NCI-H1436 (cell line): ENCODE measurements around the gene FAM89B.

Experiments
- DNase-seq: peaks from one replicate; lab custom pipeline; 2025; lab: John Stamatoyannopoulos, UW

FAM89B gene

DNA sequence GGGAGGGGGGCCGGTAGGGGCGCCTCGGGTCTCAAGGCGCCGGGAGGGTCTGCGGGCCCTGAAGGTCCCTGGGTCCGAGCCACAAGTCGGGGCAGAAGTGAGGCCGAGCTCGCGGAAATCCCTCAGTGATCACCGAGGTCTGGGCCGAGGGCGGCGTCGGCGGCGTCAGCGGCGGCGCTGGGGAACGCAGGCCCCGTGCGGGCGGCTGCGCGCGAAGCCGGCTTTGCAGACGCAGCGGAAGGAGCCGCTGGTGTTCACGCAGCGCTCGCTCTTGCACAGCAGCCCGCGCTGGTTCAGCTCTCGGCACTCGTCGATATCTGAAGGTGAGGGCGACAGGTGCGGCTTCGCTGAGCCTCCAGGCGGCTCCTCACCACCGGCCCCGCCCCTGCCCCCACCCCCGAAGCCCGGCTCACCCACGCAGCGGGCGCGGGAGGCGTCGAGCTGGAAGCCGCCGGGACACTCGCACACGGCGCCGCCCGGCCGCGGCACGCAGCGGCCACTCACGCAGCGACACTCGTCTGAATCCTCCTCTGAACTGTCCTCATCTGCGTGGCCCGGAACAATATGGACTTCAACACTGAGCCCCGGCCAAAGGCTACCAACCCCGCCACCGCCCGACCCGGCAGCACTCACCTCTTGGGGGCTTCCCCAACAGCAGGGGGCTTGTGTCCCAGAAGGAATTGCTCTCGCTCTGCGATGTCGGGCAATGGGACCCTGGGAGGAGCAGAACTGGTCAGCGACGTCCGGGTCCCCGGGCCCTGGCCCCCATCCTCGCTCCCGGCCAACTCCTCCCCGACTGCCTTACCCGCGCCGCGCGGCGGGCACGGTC lies 33.2 kb upstream of the FAM89B start:
- no peak for DNase-seq

DNA sequence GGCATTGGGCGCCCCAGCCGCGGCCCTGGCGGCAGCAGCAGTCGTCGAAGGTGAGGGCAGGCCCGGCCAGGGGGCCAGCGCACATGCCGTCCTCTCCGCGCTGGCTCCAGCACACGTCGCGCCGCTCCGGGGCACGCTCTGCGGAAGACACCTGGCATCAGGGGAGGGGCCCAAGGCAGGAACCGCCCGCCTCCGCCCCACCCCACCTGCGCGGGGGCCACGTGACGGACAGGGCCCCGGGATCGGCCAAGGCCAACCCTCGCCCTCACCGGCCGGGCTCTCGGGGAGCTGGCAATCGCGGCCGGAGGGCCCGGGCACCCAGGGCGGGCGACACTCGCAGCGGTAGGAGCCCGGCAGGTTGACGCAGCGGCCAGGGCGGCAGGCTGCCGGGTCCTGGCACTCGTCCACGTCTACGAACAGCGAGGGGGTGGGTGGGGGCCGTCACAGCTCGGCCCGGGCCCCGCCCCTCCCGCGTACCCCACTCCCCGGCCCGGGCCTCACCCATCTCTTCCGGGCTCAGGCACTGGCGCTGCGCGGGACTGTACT lies 32.5 kb upstream of the FAM89B start:
- DNase-seq = no peak

DNA sequence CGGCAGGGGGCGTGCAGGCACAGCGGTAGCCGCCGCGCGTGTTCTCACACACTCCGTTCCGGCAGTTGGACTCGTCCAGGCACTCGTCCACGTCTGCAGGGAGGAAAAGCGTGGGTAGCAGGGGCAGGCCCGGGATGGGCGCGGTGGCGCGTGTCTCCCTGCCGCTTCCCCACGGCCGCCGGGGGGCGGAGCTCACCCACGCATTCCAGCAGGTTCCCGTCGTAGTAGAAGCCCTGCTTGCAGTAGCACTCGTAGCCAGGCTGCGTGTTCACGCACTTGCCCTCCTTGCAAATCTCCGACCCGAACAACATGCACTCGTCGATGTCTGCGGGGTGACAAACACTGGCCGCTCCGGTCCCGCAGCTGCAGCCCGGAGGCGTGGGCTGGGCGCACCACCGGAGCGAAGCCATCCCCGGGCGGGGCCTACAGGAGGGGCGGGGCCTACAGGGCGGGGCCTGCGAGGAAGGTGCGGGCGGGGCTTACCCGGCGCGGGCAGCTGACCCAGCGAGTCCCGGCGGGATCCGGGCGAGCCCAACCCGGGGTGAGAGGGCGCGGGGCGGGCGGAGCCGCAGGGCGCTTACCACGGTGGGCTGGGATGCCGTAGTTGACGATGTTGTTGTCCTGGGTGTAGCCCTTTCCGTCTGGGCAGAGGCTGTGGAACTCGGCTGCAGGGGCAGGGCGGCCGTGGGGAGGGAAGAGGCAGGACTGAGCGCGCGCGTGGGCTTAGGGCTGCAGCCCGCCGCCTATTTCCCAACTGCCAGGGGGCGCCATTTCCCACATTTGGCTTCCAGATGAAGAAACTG lies 31.8 kb upstream of the FAM89B start:
- DNase-seq = no peak

DNA sequence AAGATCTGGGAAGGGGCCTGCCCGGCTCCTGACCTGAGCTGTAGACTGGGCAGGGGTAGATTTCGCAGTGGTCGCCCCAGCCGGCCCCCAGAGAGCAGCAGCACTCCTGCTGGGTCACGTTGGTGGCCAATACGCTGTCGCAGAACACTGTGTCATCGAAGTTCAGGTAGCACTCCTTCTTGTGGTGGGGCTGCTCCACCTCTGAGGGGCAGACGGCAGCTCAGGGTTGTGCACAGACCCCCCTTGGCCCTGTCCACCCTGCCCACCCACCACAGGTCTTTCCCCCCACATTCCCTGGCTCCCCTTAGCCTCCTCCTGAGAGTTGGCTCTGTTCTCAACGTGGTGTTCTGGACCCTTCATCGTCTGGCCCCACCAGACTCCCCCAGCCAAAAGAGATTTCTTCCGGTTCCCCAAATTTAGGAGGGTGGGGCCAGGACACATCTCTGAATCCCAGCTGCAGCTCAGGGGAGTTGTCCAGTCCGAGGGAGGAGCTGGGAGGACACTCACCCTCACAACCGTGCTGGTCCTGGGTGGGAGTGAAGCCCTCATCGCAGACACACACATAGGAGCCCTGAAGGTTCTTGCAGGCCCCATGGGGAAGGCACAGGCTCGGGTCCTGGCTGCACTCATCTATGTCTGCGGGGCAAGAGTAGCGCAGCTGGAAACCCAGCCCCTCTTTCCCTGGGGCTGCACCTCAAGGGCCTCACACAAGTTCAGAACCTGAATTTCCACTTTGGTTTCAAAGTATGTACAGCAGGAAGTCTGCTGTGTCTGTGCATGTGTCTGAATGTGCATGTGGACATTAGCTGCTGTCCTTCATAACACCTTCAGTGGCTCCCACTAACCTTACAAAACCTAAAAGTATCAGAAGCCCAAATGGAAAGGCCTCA lies 31.0 kb upstream of the FAM89B start:
- no peak for DNase-seq

DNA sequence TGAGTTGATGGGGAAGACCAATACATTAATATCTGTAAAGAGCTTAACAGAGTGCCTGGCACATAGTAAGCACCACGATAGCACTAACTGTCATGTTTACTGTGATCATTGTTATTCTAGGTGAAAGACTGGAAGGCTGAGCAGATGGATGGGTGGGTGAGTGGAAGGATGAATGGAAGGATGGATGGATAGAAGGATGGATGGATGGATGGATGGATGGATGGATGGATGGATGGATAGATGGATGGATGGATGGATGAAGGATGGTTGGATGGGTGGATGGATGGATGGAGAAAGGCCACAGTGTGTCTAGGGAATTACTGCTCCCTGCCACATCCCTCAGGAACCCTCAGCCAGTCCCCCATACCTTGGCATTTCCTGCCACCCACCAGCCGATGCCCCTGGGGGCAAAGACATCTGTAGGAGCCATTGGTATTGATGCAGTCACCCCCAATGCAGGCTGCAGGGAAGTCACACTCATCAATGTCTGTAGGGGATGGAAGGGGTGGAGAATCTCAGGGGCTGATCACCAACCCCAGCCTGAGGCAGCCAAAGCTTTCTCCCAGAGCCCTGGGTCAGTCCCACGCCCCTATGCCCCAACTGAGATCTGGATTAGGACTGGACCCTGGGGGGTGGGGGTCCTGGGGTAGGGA lies 29.5 kb upstream of the FAM89B start:
- no peak for DNase-seq

DNA sequence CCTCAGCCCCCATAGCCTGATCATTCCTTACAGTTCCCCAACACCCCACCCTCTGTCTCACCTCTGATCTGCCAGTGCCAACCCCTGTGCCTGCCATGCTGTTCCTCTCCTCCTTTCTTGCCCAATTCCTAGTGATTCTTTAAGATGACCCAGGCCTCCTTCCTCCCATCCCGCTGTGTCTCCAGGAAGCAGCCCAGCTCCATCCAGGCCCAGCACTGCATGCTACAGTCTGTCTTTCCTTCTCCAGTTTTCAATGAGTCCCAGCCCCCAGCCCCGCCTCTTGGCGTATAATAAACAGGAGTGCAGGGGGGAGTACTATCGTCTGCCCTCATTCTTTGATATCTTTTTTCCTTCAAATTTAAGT lies 26.5 kb upstream of the FAM89B start:
- no peak for DNase-seq

DNA sequence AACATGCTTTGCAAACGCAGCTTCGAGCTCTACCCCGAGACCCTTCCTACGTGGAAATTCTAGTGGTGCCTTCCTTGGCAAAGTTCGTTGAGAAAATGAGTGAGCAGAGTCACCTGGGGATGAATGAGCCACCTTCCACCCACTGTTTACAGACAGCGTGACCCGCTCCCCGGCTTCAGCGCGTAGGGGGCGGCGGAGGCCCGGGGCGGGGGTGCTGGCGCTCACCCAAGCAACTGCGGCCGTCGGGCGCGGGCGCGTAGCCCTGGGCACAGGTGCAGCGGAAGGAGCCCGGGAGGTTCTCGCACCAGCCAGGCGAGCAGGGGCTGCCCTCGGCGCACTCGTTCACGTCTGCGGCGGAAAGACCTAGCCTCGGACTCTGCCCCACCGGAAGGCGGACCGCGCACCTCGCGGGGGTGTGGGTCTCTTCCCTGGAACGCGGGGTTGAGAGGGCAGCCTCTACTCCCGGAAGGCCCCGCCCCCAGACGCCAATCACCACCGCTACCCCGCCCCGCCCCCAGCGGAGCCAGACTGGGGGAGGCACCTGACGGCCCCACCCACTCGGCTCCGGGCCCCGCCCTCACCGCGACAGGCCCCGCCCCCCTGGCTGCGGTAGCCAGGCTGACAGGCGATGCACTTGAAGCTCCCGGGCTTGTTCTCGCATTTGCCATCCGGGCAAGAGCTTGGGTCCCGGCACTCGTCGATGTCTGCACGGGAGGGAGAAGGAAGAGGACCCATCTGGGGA lies 25.9 kb upstream of the FAM89B start:
- peak; percentile 88 for DNase-seq

DNA sequence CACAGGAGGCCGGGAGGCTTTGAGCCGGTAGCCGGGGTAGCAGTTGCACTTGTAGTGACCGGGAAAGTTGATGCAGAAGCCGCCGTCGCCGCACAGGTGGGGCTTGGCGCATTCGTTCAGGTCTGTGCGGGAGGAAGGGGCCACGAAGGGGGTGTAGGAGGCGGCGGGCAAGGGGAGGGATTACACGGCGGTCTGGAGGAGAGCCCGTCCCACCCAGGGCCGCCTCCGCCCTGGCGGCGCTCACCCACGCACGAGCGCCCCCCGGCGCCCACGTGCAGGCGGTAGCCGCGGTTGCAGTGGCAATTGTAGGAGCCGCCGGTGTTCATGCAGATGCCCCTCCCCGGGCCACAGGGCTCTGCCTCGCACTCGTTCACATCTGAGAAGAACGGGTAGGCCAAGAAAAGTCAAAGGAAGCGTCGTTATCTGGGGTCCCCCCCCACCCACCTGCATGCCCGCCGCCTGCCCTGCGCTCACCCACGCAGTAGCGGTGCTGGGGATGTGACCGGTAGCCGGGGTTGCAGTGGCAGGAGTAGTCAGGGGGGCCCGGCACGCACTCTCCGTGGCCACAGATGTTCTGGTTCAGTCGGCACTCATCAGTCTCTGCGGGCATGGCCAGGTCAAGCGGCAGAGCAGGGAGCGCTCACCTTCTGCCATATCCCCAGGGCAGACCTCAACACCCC lies 24.8 kb upstream of the FAM89B start:
- no peak for DNase-seq

DNA sequence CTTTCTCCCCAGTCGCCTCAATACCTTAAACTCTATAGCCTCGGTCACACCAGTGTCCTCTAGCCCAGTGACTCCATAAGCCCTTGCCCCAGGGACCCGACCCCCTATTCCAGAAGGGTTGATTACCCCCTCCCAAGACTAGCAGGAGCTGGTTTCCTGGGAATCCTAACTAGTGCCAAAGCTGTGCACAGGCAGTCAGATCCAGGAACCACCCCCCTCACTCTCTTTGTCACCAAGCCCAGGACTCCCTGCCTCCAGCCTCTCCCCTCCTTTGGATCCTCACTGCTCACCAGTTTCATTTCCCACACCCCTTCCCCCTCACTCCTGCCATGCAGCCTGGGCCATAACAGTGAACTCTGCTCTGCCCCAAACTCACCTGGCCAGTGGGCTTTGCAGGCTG lies 23.9 kb upstream of the FAM89B start:
- DNase-seq = no peak

DNA sequence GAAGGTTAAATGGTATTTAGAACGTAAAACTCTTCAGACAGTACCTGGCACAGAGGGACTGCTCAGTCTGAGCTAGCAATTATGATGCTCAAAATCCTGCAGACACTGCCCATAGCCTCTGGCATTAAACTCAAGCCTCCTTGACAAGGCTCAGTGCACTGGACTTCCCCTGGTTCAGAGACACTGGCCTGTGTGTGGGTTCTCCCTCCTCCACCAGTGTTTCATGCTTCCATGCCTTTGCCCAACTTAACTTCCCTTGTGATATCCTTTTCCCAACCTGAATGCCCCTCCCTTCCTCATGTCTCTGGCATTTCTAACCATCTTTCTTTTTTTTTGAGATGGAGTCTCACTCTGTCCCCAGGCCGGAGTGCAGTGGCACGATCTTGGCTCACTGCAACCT lies 23.2 kb upstream of the FAM89B start:
- no peak for DNase-seq

DNA sequence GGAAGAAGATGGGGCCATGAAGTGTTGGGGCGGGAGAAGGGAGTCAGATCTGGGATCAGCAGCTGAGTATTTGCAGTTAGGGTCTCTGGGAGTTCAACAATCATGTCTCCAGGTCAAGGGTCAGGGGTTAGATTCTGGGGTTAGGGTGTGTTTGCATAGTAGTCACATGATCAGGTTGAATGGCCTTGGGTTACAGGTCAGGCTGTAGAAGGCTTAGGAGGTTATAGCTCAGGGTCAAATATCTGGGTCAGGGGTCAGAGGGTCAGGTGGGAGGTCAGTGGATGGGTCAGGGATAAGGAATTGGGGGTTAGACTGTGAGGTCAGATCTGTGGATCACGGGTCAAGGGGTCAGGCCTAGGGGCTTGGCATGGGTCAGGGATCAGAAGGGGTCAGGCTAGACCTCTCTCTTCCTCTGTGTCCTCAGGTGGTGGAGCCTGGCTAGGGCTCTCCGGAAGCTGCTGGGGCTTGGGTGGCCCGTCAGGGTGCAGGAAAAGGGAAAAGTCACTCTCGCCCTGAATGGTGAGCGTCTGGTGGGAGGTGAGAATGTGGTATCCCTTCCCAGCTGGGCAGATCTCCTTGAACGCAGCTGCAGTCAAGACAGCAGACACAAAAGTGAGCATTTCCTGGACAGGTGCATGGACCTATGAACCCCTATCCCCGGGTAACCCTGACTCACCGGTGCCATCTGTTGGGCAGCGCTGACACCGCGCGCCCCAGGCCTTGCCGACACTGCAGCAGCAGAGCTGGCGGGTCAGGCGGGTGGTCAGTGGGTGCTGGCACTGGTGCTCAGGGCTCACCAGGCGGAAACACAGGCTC lies 20.6 kb upstream of the FAM89B start:
- DNase-seq = peak; percentile 82

DNA sequence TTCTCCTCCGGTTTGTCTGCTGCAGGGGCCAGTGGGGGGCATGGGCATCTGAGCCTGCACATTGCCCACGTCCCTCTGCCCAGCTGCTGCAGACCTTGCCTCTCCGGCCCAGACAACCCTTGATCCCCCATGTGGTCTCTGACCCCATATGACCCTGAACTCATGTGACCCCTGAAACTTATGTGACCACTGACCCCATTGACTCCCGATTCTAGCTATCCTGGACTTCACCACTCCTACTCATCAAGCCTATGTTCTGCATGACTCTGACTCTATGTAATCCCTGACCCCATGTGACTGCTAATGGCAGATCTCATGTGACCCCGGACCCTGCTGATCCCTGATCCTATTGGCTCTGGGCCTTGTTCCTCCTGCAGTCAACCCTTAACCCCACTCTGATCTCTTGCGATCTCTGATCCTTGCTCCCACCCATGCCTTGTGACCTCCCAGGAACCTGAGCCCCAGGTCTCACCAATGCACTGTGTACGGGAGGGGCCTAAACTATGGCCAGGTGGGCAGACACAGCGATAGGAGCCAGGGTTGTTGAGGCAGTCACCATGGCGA lies 19.9 kb upstream of the FAM89B start:
- DNase-seq = no peak

DNA sequence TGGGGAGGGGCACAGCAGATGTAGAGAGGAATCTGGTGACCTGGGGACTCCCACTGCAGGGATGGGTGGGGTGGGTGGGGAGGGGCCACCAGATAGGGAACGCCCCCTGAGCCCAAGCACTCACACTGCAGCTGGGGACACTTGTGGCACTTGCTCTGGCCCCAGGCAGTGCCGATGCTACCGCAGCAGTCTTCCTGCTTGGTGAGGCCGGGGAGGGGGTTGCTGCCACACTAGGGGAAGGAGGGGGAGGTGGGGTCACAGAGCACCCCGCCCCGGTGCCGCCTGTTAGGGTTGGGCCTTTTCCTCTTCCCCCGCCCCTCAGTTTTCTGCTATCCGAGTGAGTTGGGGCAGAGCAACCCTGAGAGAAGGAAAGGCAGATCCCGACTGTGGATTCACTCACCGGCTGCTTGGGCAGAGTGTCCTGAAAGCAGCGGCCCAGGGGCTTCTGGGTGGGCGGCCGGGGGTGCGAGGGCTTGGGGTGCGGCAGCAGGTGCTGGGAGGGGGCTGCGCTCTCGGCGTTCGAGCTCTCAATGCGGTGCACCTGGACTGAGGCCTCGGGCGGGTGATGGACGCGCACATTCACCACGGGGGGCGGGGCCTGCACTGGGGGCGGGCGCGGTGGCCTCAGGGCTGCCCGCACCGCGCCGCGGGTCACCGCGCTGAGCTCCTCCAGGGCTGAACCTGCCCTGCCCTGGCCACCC lies 18.9 kb upstream of the FAM89B start:
- peak; percentile 87 for DNase-seq

DNA sequence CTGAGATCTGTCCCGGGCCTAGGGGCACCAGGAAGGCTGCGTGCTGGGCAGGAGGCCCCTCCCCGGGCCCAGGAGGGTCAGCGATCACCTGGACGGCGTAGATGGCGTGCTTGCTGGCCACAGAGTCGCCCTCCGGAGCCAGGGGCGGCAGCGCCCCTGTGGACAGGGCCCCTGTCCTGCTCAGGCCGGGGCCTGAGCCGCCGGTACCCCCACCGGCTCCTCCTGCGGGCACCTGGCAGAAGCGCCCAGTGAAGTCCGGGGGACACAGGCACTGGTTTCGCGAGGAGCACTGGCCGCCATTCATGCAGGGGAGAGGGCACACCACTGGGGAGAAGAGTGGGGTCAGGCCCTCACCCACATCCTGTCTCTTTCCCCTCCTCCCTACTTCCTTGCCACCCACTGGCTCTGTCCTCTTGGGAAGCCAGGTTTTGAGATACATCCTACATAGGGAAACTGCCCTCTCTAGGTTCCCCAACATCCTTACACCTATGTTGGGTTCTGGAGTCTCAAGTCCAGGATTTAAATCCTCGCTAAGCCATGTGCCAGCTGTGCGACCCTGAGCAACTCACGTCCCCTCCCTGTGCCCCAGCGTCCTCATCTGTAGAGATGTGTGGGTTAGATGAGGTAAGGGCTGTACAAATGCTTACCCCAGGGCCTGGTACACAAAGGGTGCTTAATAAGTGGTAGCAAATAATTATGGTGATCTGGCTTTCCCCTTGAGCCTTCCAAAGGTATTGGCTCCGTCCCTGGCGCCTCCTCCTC lies 18.1 kb upstream of the FAM89B start:
- no peak for DNase-seq

DNA sequence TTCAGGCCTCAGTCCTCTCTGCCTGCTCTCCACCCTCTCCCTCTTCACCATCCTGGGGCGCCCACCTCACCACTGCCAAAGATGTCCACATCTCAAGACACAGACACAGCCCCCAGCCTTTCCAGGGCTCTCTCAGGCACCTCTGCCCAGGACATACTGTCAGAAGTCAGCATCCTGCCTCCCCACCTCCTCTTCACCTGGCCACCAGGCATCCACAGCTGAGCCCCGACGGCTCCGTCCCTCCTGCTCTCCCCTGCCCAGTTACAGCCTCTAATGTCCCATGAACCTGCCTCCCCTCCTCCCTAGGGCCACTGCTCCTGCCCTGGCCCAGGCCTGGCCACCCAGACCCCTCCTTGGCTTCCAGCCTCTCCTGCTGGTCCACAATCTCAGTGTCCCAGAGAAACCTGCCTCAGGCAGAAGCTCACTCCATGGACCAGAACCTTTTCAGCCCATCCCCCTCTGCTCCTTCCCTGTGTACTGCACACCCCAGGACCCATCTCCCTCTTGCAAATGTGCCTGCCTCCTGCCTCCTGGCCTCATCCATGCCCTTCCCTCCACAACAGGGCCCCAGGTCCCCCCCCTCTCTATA lies 17.4 kb upstream of the FAM89B start:
- no peak for DNase-seq

DNA sequence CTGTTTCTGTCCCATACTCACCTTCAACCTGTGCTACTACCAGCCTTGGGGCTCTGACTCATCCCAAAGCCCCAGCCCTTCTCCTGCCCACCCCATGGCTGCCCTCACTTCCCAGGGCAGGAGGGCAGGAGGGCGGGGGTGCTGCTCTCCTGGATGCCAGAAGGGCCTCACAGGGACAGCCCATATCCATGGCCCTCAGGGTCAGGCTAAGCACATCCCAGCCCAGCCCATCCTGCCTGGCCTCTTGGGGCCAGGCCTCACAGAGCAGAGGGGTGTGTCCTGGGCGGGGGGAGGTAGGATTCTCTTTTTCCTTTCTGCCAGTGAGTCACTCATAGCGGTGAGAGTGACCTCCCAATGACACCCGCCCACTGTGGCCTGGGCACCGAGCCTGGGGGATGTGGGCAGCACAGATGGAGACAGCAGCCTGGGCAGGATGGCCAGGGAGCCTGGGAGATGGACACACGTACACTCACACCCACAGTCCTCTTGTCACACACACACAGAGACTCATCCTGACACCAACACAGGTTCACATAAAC lies 16.6 kb upstream of the FAM89B start:
- no peak for DNase-seq
